Measurements from ENCODE around the gene PRKAG2.

- TF ChIP-seq POLR2A (IDR thresholded peaks at IDR 0.05) (no peak), CTCF (IDR thresholded peaks at IDR 0.05) (no peak)
Measured at GRCh38 chr7:151632750-151633515, 244.0 kb downstream of the PRKAG2 start.
